ENCODE data around the gene APBA3.

- no peak for TF ChIP-seq POLR2A (IDR thresholded peaks at IDR 0.05)
- no peak for TF ChIP-seq CTCF (IDR thresholded peaks at IDR 0.05)
Observed at GRCh38 chr19:3783660-3784584, 22.4 kb upstream of the APBA3 start.

All from testis (tissue), 2 donors.